Myocyte (in vitro differentiated cells): ENCODE data around the gene LDHD. TPM values are rescaled to one million over a fixed set of nuclear protein-coding genes. Genes with fewer than 3 reads are reported as not detected.

Experiments used
- DNase-seq: peaks from one replicate; pipeline ENCODE4 v3.0.0-alpha.2; 2012; ENCODE audit warnings: low read depth
- polyA plus RNA-seq: library from polyadenylated mRNA; unstranded; fragments of >200 nt; gene quantifications from one replicate; pipeline ENCODE4 v1.2.1, GENCODE V29; 2012; ENCODE audit warnings: missing spikeins
- total RNA-seq: library from RNA; depleted of rRNA; stranded (reverse); fragments of >200 nt; gene quantifications from 2 replicates; pipeline ENCODE4 v1.2.3, GENCODE V29; 2014

LDHD gene
- total RNA-seq = 1.7 and 3.5 TPM in 2 replicates
- polyA plus RNA-seq = 1.3 TPM

- DNase-seq = peak; percentile 58
Measured at GRCh38 chr16:75116081-75116910, at the start of gene LDHD. Gene LDHD, minus strand, starts transcription at chr16:75116780. Its CDS starts 60 bp downstream, at chr16:75116720.

GRCh38 chr16:75160386-75160785 lies 43.8 kb upstream of the LDHD start:
- no peak for DNase-seq

GRCh38 chr16:75152635-75153034 lies 36.1 kb upstream of the LDHD start:
- no peak for DNase-seq

GRCh38 chr16:75151798-75152197 lies 35.2 kb upstream of the LDHD start:
- no peak for DNase-seq

GRCh38 chr16:75148311-75149195 lies 32.0 kb upstream of the LDHD start, which contains the start of gene ZFP1:
Gene ZFP1, plus strand, starts transcription at chr16:75148524. Its CDS starts 4,428 bp downstream, at chr16:75152952.
- DNase-seq = peak; percentile 96

GRCh38 chr16:75147968-75148310 lies 31.4 kb upstream of the LDHD start:
- DNase-seq = no peak

GRCh38 chr16:75143941-75144340 lies 27.4 kb upstream of the LDHD start:
- no peak for DNase-seq

- no peak for DNase-seq
Measured at GRCh38 chr16:75139498-75139897, 22.9 kb upstream of the LDHD start.

GRCh38 chr16:75138636-75139035 lies 22.1 kb upstream of the LDHD start:
- DNase-seq = no peak

- no peak for DNase-seq
Measured at GRCh38 chr16:75138233-75138632, 21.7 kb upstream of the LDHD start.

GRCh38 chr16:75131081-75131480 lies 14.5 kb upstream of the LDHD start:
- no peak for DNase-seq

- DNase-seq = no peak
Measured at GRCh38 chr16:75130150-75130771, 13.7 kb upstream of the LDHD start.

GRCh38 chr16:75129421-75130149 lies 13.0 kb upstream of the LDHD start:
- peak; percentile 54 for DNase-seq

GRCh38 chr16:75127713-75128415 lies 11.3 kb upstream of the LDHD start:
- DNase-seq = no peak

- DNase-seq = no peak
Measured at GRCh38 chr16:75122609-75123008, 6.0 kb upstream of the LDHD start.

- no peak for DNase-seq
Measured at GRCh38 chr16:75121949-75122568, 5.5 kb upstream of the LDHD start.

- DNase-seq = no peak
Measured at GRCh38 chr16:75120253-75120652, 3.7 kb upstream of the LDHD start.

- DNase-seq = no peak
Measured at GRCh38 chr16:75118943-75119539, 2.5 kb upstream of the LDHD start.

- no peak for DNase-seq
Measured at GRCh38 chr16:75116911-75117245, 298 bp upstream of the LDHD start.
